AG04449 (cell line): ENCODE data around the gene LIMS2.

Experiments used
- CTCF ChIA-PET: fragments of 350-600 bp; formaldehyde crosslinking; extraction: SDS; loops from one replicate; lab custom pipeline; 2021; ENCODE audit warnings: antibody characterized with exemption; lab: Yijun Ruan, JAX
- POLR2A ChIA-PET: fragments of 400-600, 350-600 bp; formaldehyde crosslinking; extraction: SDS; loops from one replicate; lab custom pipeline; 2020; ENCODE audit warnings: antibody characterized with exemption, inconsistent platforms; lab: Yijun Ruan, JAX
- DNase-seq: peaks from one replicate; pipeline ENCODE4 v3.0.0-alpha.2; 2010; ENCODE audit warnings: low read depth, low spot score
- H3K4me3 ChIP-seq: 2 replicates; pipeline ENCODE4 v1.5.1; 2011; ENCODE audit warnings: low read depth, mild to moderate bottlenecking, control low read depth, low read length
- TF ChIP-seq, protein P1 (sequence below): IDR thresholded peaks from one replicate; pipeline ENCODE4 v1.5.1; 2011; ENCODE audit warnings: mild to moderate bottlenecking, moderate library complexity, low read length, control low read depth, inconsistent platforms; ENCODE audit not compliant: insufficient read depth; ENCODE audit errors: missing control alignments

LIMS2 gene

DNA sequence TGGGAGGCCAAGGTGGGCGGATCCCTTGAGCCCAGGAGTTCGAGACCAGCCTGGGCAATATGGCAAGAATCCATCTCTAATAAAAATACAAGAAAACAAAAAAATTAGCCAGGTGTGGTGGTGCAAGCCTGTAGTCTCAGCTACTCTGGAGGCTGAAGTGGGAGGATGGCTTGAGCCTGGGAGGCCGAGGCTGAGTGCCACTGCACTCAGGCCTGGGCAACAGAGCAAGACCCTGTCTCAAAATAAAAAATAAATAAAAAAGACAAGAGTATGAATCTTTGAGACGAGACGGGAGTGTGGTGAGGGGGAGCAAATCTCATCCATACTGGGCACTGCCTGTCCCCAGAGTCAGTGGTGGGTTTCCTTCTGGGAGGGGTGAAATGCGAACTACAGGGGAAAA, 17.2 kb downstream of the LIMS2 start:
- no peak overlapping the region for H3K4me3 ChIP-seq
- no peak for DNase-seq
- POLR2A ChIA-PET: no interaction called here
- CTCF ChIA-PET: interaction anchor here (1.5 to 2.1 kb wide), 2 partner anchors 8 to 10 kb away, joined by 3 to 7 read pairs; no protein-coding TSS in a partner anchor
- TF ChIP-seq, protein P1, sequence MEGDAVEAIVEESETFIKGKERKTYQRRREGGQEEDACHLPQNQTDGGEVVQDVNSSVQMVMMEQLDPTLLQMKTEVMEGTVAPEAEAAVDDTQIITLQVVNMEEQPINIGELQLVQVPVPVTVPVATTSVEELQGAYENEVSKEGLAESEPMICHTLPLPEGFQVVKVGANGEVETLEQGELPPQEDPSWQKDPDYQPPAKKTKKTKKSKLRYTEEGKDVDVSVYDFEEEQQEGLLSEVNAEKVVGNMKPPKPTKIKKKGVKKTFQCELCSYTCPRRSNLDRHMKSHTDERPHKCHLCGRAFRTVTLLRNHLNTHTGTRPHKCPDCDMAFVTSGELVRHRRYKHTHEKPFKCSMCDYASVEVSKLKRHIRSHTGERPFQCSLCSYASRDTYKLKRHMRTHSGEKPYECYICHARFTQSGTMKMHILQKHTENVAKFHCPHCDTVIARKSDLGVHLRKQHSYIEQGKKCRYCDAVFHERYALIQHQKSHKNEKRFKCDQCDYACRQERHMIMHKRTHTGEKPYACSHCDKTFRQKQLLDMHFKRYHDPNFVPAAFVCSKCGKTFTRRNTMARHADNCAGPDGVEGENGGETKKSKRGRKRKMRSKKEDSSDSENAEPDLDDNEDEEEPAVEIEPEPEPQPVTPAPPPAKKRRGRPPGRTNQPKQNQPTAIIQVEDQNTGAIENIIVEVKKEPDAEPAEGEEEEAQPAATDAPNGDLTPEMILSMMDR: no peak

DNA sequence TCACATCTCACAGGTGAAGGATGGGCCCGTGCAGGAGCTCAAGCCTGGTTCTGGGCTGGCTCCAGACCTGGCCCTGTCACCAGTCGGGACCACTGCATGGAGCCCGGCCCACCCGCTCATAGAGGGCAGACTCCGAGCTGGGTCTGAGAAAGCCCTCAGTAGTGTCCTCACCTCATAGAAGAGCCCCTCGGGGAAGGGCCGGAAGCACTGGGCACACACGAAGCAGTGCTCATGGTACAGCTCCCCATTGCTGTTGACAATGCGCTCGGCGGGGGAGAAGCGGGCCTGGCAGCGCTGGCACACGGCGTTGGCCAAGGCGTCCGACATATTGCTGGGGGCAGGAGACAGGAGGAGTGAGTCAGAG, 18.1 kb downstream of the LIMS2 start:
- H3K4me3 ChIP-seq: no peak overlapping the region
- POLR2A ChIA-PET: no interaction called here
- TF ChIP-seq, protein P1: no peak
- DNase-seq: no peak
- CTCF ChIA-PET: interaction anchor here (1.5 to 2.1 kb wide), 3 partner anchors 7 to 19 kb away, joined by 3 to 7 read pairs (median 7); partner anchors contain the start of gene LIMS2

DNA sequence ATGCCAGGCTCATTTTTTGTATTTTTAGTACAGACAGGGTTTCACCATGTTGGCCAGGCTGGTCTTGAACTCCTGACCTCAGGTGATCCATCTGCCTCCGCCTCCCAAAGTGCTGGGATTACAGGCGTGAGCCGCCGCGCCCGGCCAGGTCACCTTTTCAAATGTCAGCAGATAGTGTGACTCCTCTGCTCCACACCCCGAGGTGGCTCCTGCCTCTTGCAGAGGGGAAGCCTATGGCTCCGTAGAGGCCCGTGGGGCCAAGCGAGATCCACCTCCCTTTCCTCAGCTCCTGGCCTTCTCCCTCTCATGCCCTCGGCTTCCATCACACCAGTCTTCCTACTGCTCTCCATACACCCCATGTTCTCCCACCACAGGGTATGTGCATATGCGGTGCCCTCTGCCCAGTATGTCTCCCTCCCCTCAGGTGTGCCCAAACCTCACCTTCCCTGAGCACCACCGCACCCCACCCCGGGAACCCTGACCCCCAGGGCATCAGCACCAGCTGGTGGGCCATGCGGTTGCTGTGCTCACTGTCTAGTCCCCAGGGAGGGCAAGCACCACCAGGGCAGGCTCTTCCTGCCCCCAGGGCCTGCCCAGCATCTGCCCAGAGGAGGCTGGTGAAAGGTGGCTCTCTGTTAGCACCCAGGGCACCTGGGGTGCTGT, 18.6 kb downstream of the LIMS2 start:
- TF ChIP-seq, protein P1: no peak
- no peak overlapping the region for H3K4me3 ChIP-seq
- DNase-seq: no peak
- CTCF ChIA-PET: interaction anchor here (1.8 to 3.2 kb wide), 3 partner anchors 8 to 66 kb away, joined by 7 to 19 read pairs (median 7); partner anchors contain the start of gene LIMS2
- POLR2A ChIA-PET: no interaction called here

DNA sequence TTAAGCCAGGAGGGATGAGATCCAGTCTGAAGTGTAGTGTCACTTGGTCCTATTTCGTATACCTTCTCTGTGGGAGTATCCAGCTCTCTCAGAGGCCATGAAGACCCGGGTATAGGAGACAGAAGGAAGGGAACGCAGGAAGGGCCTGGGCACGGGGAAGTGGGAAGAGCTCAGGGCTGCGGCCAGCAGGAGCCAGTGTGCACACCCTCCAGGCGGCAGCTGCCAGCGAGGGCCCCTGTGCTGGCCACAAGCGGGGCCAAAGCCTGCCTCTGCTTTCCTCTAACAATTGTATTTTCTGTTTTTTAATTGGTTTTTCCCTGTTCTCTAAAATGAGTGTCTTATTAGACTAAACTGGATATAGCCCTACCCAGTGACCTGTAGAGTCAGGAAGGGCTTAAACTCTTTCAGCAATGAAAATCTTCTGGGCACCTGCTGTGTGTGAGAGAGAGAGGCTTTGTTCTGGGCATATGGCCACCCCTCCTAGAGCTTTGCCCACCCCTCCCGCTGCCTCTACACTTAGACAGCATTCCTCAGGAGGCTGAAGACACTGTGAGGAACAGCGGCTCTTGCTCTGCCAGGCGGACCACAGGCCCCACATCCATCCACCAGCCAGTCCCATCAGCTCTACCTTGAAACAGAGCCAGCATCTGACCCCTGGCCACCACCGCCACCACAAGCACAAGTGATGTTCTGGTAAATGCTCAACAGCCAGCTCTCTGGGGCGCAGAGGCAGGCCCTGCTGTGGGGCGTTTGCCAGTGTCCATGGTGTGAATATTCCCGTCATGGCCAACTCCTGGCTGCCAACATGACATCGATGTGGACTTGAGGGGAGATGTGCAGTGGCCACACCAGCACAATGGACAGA, 19.9 kb downstream of the LIMS2 start:
- ChIA-PET CTCF (interaction anchor here (1.1 to 3.2 kb wide), 5 partner anchors 14 to 331 kb away, joined by 3 to 19 read pairs (median 4); no protein-coding TSS in a partner anchor), POLR2A (no interaction called here)
- no peak for DNase-seq
- H3K4me3 ChIP-seq: no peak overlapping the region
- TF ChIP-seq, protein P1: no peak

DNA sequence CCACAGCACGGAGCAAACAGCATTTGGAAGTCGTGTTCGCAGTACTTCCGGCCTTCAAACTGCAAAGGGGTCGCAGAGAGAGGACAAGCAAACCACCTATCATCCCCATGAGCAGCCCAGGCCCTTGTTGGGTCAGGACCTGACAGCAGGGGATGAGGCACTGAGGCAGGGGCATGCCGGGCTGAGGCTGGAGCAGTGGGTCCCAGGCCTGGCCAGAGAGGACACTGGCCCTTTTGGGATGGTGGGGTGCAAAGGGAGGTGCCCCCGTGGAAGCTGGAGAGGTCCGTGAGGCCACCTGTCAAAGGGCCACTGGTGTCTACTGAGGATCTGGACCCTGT, 20.5 kb downstream of the LIMS2 start:
- TF ChIP-seq, protein P1: no peak
- ChIA-PET POLR2A (no interaction called here), CTCF (interaction anchor here (1.1 to 3.2 kb wide), 5 partner anchors 15 to 331 kb away, joined by 3 to 19 read pairs (median 4); no protein-coding TSS in a partner anchor)
- H3K4me3 ChIP-seq: no peak overlapping the region
- DNase-seq: no peak
